ENCODE data around the gene DEFB119.

GRCh38 chr20:31330893-31331292, 59.5 kb downstream of the DEFB119 start:
- no peak for TF ChIP-seq EZH2phosphoT487 (IDR thresholded peaks at IDR 0.05; ENCODE audit: low read length)
- no peak for TF ChIP-seq CTCF (IDR thresholded peaks at IDR 0.05; ENCODE audit: low read length)
